Testis (tissue), 3 donors: ENCODE results near the gene CTH. TPM values are rescaled to one million over a fixed set of nuclear protein-coding genes. Genes with fewer than 3 reads are reported as not detected.
"Not testable (repeated sequence)": the region's sequence is repeated elsewhere in the genome, so short reads cannot be mapped to it uniquely, and the experiment has no call there.

Experiments
- DNase-seq: peaks from one replicate; pipeline ENCODE4 v3.0.0-alpha.2; 2019
- H3K27ac ChIP-seq, 2 donors: fragments of 200-600 bp; sonication (generic); one replicate each; pipeline ENCODE4 v1.5.1; 2019
- H3K27me3 ChIP-seq: fragments of 200-600 bp; sonication (generic); one replicate; pipeline ENCODE4 v1.5.1; 2019
- H3K36me3 ChIP-seq: fragments of 200-600 bp; sonication (generic); one replicate; pipeline ENCODE4 v1.5.1; 2017; ENCODE audit warnings: low read depth; ENCODE audit errors: missing control alignments
- H3K4me1 ChIP-seq: fragments of 200-600 bp; sonication (generic); one replicate; pipeline ENCODE4 v1.5.1; 2019
- H3K4me3 ChIP-seq, 2 donors: fragments of 200-600 bp; sonication (generic); one replicate each; pipeline ENCODE4 v1.5.1; 2017 to 2019
- H3K9me3 ChIP-seq: fragments of 200-600 bp; sonication (generic); one replicate; pipeline ENCODE4 v1.5.1; 2017
- POLR2A ChIP-seq: fragments of 450-650 bp; IDR thresholded peaks from one replicate; pipeline ENCODE4 v1.6.1; 2017; ENCODE audit warnings: antibody characterized with exemption, mild to moderate bottlenecking, moderate library complexity
- WGBS, 2 donors: methylation state at CpG; one replicate each; pipeline ENCODE4 v1.1.5; 2018; 5-methylcytosine and 5-hydroxymethylcytosine counted together
- intact Hi-C: fragments of 100-400 bp; cut with DNase I; formaldehyde crosslinking; loops from one replicate; pipeline ENCODE4 v1.15.1; 2023; ENCODE audit warnings: low total_unique reads
- polyA plus RNA-seq: library from polyadenylated mRNA; stranded (reverse); fragments of 350-450 nt; fragmentation: Illumina TruSeq; extraction: RNeasy Lipid Tissue Mini Kit (QIAGEN cat#74804); gene quantifications from one replicate; pipeline ENCODE4 v1.2.3, GENCODE V29; 2014; ENCODE audit warnings: low read depth, low replicate concordance; ENCODE audit not compliant: insufficient read depth
- total RNA-seq, 2 donors: library from RNA; depleted of rRNA; stranded (reverse); fragments of >200 nt; gene quantifications; one replicate each; pipeline ENCODE4 v1.2.3, GENCODE V29; 2016
- TF ChIP-seq, protein P1 (sequence below), 3 experiments: fragments of 450-650 bp in 2 of 3; fragments of 200-600 bp in 1 of 3; sonication (generic) in 1 of 3; IDR thresholded peaks; one replicate each; pipeline ENCODE4 v1.5.1; 2016 to 2019; ENCODE audit warnings: antibody characterized with exemption in 3 of 3, mild to moderate bottlenecking in 2 of 3, moderate library complexity in 1 of 3

Gene CTH
- total and polyA plus RNA-seq, 3 donors from 2014 or later: 8.9 to 14.0 (median 10.0) TPM

DNA sequence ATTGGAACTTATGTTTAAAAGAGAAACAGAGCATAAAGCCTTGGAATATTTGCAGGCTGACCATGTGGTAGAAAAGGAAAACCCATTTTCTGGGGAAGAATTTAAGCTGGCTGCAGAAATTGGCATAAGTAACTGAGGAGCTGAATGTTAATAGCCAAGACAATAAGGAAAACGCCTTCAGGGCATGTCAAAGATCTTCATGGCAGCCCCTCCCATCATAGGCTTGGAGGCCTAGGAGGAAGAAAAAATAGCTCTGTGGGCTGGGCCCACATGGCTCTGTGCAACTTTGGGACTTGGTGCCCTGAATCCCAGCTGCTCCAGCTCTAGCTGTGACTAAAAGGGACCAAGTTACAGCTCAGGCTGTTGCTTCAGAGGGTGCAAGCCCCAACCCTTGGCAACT lies 51.5 kb downstream of the CTH start:
- intact Hi-C loops: no loop called here
- no peak for DNase-seq
- Histone ChIP-seq H3K4me3 (no peak overlapping the region), H3K27me3 (no peaks in the 10 kb centered on the region), H3K9me3 (no peaks in the 10 kb centered on the region), H3K27ac (peak overlapping the region in 1 of 2 donors; percentile 76), H3K36me3 (no peaks in the 10 kb centered on the region), H3K4me1 (peaks cover 40% of the 10 kb centered on the region)
- WGBS, 2 donors: 71% methylated on average over 1 of the region's 1 CpG
- TF ChIP-seq, protein P1, sequence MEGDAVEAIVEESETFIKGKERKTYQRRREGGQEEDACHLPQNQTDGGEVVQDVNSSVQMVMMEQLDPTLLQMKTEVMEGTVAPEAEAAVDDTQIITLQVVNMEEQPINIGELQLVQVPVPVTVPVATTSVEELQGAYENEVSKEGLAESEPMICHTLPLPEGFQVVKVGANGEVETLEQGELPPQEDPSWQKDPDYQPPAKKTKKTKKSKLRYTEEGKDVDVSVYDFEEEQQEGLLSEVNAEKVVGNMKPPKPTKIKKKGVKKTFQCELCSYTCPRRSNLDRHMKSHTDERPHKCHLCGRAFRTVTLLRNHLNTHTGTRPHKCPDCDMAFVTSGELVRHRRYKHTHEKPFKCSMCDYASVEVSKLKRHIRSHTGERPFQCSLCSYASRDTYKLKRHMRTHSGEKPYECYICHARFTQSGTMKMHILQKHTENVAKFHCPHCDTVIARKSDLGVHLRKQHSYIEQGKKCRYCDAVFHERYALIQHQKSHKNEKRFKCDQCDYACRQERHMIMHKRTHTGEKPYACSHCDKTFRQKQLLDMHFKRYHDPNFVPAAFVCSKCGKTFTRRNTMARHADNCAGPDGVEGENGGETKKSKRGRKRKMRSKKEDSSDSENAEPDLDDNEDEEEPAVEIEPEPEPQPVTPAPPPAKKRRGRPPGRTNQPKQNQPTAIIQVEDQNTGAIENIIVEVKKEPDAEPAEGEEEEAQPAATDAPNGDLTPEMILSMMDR (IDR thresholded peaks at IDR 0.05): no peak
- no peak for TF ChIP-seq POLR2A

DNA sequence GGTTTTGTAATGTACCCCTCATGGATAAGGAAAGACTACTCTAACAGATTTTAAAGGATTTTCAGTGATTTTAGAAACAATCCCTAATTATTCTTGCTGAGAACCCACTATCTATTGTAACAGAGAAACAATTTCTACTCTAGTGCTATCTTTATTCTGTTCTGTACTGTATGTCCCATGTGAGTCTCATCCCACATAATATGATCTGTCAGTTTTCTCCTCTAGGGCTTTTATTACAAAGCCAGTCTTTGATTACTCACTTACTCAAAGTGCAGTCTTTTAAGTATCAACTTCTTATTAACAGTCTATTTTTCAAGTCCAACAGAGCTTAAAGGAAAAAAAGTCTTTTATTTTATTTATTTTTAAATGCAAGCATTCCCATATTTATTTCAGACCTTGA lies 54.8 kb downstream of the CTH start:
- Histone ChIP-seq H3K36me3 (no peaks in the 10 kb centered on the region), H3K27ac (peak overlapping the region; percentile 32 to 68), H3K27me3 (no peaks in the 10 kb centered on the region), H3K9me3 (no peaks in the 10 kb centered on the region), H3K4me1 (peaks cover 27% of the 10 kb centered on the region), H3K4me3 (no peak overlapping the region)
- intact Hi-C loops: no loop called here
- no peak for DNase-seq
- TF ChIP-seq, protein P1 (IDR thresholded peaks at IDR 0.05): no peak
- TF ChIP-seq POLR2A: no peak

DNA sequence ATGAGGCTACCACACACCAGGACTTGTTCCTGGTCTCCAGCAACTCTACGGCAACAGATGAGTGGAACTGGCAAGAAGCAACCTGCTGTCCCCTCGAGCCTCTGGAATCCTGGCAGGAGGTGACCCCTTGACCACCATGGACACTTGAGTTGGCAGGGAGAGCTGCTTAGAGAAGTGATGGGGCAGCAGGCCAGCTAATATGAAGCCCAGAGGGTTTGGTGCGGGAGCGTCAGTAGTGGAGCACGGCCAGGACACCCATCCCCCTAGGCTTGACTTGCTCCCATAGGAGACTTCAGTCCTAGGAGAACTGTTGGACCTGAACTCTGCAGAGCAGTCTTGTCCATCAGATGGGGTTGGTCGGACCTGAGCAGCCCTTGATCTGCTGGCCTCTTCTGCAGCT lies 56.5 kb downstream of the CTH start:
- Histone ChIP-seq H3K4me3 (no peak overlapping the region), H3K4me1 (peaks cover 15% of the 10 kb centered on the region), H3K27me3 (no peaks in the 10 kb centered on the region), H3K36me3 (no peaks in the 10 kb centered on the region), H3K27ac (peak overlapping the region; percentile 32 to 68), H3K9me3 (no peaks in the 10 kb centered on the region)
- TF ChIP-seq, protein P1 (IDR thresholded peaks at IDR 0.05): no peak
- TF ChIP-seq POLR2A: no peak
- 56 to 67% methylated on average over 5 to 6 of the region's 6 CpGs for WGBS, 2 donors
- DNase-seq: no peak
- intact Hi-C loops: no loop called here

DNA sequence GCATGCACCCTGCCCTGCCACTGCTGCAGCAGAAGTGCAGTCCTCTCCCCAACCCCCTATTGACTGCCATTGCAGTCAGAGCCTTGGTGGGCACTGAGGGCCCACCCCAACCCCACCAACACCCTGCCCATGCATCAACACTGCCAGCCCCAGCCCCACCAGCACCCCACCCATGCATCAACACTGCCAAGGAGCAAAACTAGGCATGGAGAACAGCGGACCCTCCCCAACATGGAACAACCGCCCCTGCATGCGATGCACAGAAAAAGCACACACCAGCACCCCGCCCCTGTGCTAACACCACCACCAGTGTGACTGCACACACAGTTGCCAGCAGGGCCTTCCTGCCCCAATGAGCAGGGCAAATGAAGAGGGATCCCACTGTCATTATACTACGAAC lies 57.1 kb downstream of the CTH start:
- WGBS, 2 donors: 82 to 86% methylated on average over 5 of the region's 5 CpGs
- intact Hi-C loops: no loop called here
- DNase-seq: no peak
- no peaks in the 10 kb centered on the region for H3K9me3 ChIP-seq
- H3K4me1 ChIP-seq: peaks cover 15% of the 10 kb centered on the region
- TF ChIP-seq, protein P1 (IDR thresholded peaks at IDR 0.05): no peak
- TF ChIP-seq POLR2A: no peak
- no peaks in the 10 kb centered on the region for H3K36me3 ChIP-seq
- H3K27me3 ChIP-seq: no peaks in the 10 kb centered on the region
- H3K4me3 ChIP-seq: no peak overlapping the region
- no peak overlapping the region for H3K27ac ChIP-seq

DNA sequence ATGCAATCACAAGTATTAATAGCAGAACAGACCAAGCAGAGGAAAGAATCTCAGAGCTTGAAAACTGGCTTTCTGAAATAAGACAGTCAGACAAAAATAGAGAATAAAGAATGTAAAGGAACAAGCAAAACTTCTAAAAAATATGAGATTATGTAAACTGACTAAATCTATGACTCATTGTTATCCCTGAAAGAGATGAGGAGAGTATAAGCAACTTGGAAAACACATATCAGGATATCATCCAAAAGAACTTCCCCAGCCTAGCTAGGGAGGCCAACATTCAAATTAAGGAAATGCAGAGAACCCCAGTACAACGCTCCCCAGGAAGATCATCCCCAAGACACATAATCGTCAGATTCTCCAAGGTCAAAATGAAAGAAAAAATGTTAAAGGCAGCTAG lies 58.1 kb downstream of the CTH start:
- H3K4me3 ChIP-seq, H3K27ac ChIP-seq, H3K36me3 ChIP-seq, intact Hi-C loops, DNase-seq, H3K9me3 ChIP-seq, H3K27me3 ChIP-seq: not testable (repeated sequence)
- 69 to 77% methylated on average over 2 of the region's 2 CpGs for WGBS, 2 donors
- H3K4me1 ChIP-seq: peaks cover 15% of the 10 kb centered on the region
